ENCODE results near the gene DNM3. TPM values are rescaled to one million over a fixed set of nuclear protein-coding genes. Genes with fewer than 3 reads are reported as not detected.
A peak's percentile ranks its signal among the peaks of the same experiment; 100 is the strongest.

DNM3 gene
- total and polyA plus RNA-seq, 9 of the 15 experiments (the other 6 are each of a cell fraction or from before 2014, with no cell fraction given): 0.08 to 0.36 (median 0.22) TPM; not detected in 1

GRCh38 chr1:172144445-172145061, 303.3 kb downstream of the DNM3 start:
- no peaks in the 10 kb centered on the region for H3K4me1 ChIP-seq (replicated peaks in 1 of 2; ENCODE audit: control insufficient read depth in 2 of 2, insufficient read depth in 2 of 2, low read length in 2 of 2)
- intact Hi-C loops (cut with micrococcal nuclease) (no loop called here), in situ Hi-C loops (cut with MboI) (no loop called here)
- H3K27me3 ChIP-seq (ENCODE audit: control insufficient read depth in 2 of 2, insufficient read depth in 2 of 2, low read length in 2 of 2): peaks cover 0 to 6% of the 10 kb centered on the region in 2 experiments; a peak in 2 of 5 replicates
- no peaks in the 10 kb centered on the region for H3K36me3 ChIP-seq (ENCODE audit: control insufficient read depth, insufficient read depth, low read length)
- FAIRE-seq (no peak), DNase-seq (ENCODE audit: extremely low read depth in 1 of 4, low spot score in 3 of 4) (no peak), ATAC-seq (peak; percentile 34; the same call in 2 of the 3 replicates)
- POLR2A ChIA-PET: no interaction called here
- H3K9me1 ChIP-seq (ENCODE audit: control insufficient read depth, insufficient read depth, low read length): no peaks in the 10 kb centered on the region
- no peak overlapping the region for H3K27ac ChIP-seq (ENCODE audit: extremely low read depth, low read depth, low read length)
- CTCF ChIA-PET (ENCODE audit: low intra/inter-chr PET ratio): interaction anchor here (0.5 kb wide), 1 partner anchor 73 kb away, joined by 3 read pairs; no protein-coding TSS in a partner anchor
- H3K9ac ChIP-seq (ENCODE audit: insufficient read depth in 1 of 2, low read depth in 2 of 2, low read length in 2 of 2): no peak overlapping the region
- H2AFZ ChIP-seq (ENCODE audit: low read depth, low read length): no peak overlapping the region
- no TSS peak for BruUV-seq (replicated peaks)
- H3K4me2 ChIP-seq (ENCODE audit: insufficient read depth, low read length): no peak overlapping the region
- no peaks in the 10 kb centered on the region for H3K79me2 ChIP-seq (ENCODE audit: control insufficient read depth, insufficient read depth, low read length)
- TF ChIP-seq DIDO1 (tag; IDR thresholded peaks at IDR 0.05; ENCODE audit: low read depth): no peak
- no peak for TF ChIP-seq ASH1L (IDR thresholded peaks at IDR 0.05; ENCODE audit: borderline replicate concordance, low read depth, partially characterized antibody)
- no peak for TF ChIP-seq TGIF2 (CRISPR knock-in tag; IDR thresholded peaks at IDR 0.05)
- no peak for TF ChIP-seq TOE1 (IDR thresholded peaks at IDR 0.05; ENCODE audit: borderline replicate concordance)
- TF ChIP-seq TOE1 (CRISPR knock-in tag; IDR thresholded peaks at IDR 0.05; ENCODE audit: borderline replicate concordance, low read depth): no peak
- TF ChIP-seq MTA2 (IDR thresholded peaks at IDR 0.05; ENCODE audit: low read depth): no peak
- TF ChIP-seq HNRNPUL1 (IDR thresholded peaks at IDR 0.05; ENCODE audit: low read length): no peak
- TF ChIP-seq ZNF695 (CRISPR knock-in tag; IDR thresholded peaks at IDR 0.05): no peak
- TF ChIP-seq ZZZ3 (IDR thresholded peaks at IDR 0.05): no peak
- no peak for TF ChIP-seq ZNF518B (CRISPR knock-in tag; IDR thresholded peaks at IDR 0.05)
- TF ChIP-seq EZH2 (IDR thresholded peaks at IDR 0.05; ENCODE audit: borderline replicate concordance, low read depth, low read length): no peak
- TF ChIP-seq SMC3 (conservative IDR thresholded peaks at IDR 0.05; ENCODE audit: insufficient read depth, low read depth, low read length): no peak
- no peak for TF ChIP-seq ZFP36 (IDR thresholded peaks at IDR 0.05; ENCODE audit: low read depth, low read length, partially characterized antibody)
- no peak for TF ChIP-seq RBM15 (IDR thresholded peaks at IDR 0.05; ENCODE audit: insufficient read depth, low read length)
- no peak for TF ChIP-seq TBL1XR1 (IDR thresholded peaks at IDR 0.05; ENCODE audit: low read length in 2 of 2)
- H3K4me3 ChIP-seq: no peak overlapping the region
- H4K20me1 ChIP-seq (replicated peaks; ENCODE audit: control insufficient read depth, insufficient read depth, low read length): no peaks in the 10 kb centered on the region
- WGBS (ENCODE audit: insufficient coverage, low coverage, missing lambda C conversion rate): 0% methylated on average over 13 of the region's 13 CpGs
- no peaks in the 10 kb centered on the region for H3K9me3 ChIP-seq (replicated peaks; ENCODE audit: control insufficient read depth, insufficient read depth, low read depth, low read length)
